GM21528 (cell line): ENCODE data around the gene MOV10.
"Not testable (repeated sequence)": the region's sequence is repeated elsewhere in the genome, so short reads cannot be mapped to it uniquely, and the experiment has no call there.

Source experiments
- ATAC-seq: cut with Tn5 transposase; IDR thresholded peaks from one replicate; pipeline ENCODE4 v1.9.1; 2021; ENCODE audit warnings: mild to moderate bottlenecking, moderate library complexity; ENCODE audit not compliant: unreplicated experiment, low FRiP score

MOV10 gene

GRCh38 chr1:112711041-112711440 lies 36.6 kb downstream of the MOV10 start:
- ATAC-seq: no peak

- ATAC-seq: no peak
Observed at GRCh38 chr1:112711670-112712069, 37.2 kb downstream of the MOV10 start.

- no peak for ATAC-seq
Observed at GRCh38 chr1:112712191-112712590, 37.7 kb downstream of the MOV10 start.

- no peak for ATAC-seq
Observed at GRCh38 chr1:112712701-112713128, 38.3 kb downstream of the MOV10 start.

- no peak for ATAC-seq
Observed at GRCh38 chr1:112713466-112714312, 39.2 kb downstream of the MOV10 start.

GRCh38 chr1:112714313-112715263 lies 40.1 kb downstream of the MOV10 start:
- peak; percentile 2 for ATAC-seq

- ATAC-seq: peak; percentile 78
Observed at GRCh38 chr1:112715264-112716053, 41.0 kb downstream of the MOV10 start, which contains the start of gene PPM1J. Gene PPM1J (minus strand): TSS chr1:112715332. CDS start chr1:112715301, 31 bp downstream.

- peak; percentile 36 for ATAC-seq
Observed at GRCh38 chr1:112716133-112716720, 41.8 kb downstream of the MOV10 start.

GRCh38 chr1:112717263-112717873 lies 42.9 kb downstream of the MOV10 start:
- ATAC-seq: no peak

- no peak for ATAC-seq
Observed at GRCh38 chr1:112718691-112719418, 44.4 kb downstream of the MOV10 start.

GRCh38 chr1:112719706-112720105 lies 45.2 kb downstream of the MOV10 start:
- no peak for ATAC-seq

GRCh38 chr1:112720800-112721199 lies 46.3 kb downstream of the MOV10 start:
- no peak for ATAC-seq

GRCh38 chr1:112721294-112721693 lies 46.8 kb downstream of the MOV10 start:
- not testable (repeated sequence) for ATAC-seq

- no peak for ATAC-seq
Observed at GRCh38 chr1:112721966-112722524, 47.6 kb downstream of the MOV10 start.

- ATAC-seq: no peak
Observed at GRCh38 chr1:112722601-112723510, 48.4 kb downstream of the MOV10 start.

- ATAC-seq: no peak
Observed at GRCh38 chr1:112723511-112723839, 49.0 kb downstream of the MOV10 start.

GRCh38 chr1:112724240-112724639 lies 49.8 kb downstream of the MOV10 start:
- not testable (repeated sequence) for ATAC-seq

- no peak for ATAC-seq
Observed at GRCh38 chr1:112727716-112728115, 53.3 kb downstream of the MOV10 start.
